PFSK-1 (cell line): ENCODE measurements around the gene SLC39A1.

Source experiments
- FOXP2 ChIP-seq: optimal IDR thresholded peaks from 2 replicates; pipeline ENCODE3; 2011; ENCODE audit warnings: borderline replicate concordance, control low read depth, inconsistent platforms; ENCODE audit not compliant: insufficient read depth; ENCODE audit errors: extremely low read length, extremely low read depth
- POLR2AphosphoS5 ChIP-seq: IDR thresholded peaks from 2 replicates; pipeline ENCODE4 v1.6.1; 2012; ENCODE audit warnings: low read depth, mild to moderate bottlenecking, control low read depth, low read length, moderate library complexity
- SIN3A ChIP-seq: IDR thresholded peaks from 2 replicates; pipeline ENCODE4 v1.6.1; 2012; ENCODE audit warnings: mild to moderate bottlenecking, low read length, moderate library complexity, borderline replicate concordance; ENCODE audit not compliant: insufficient read depth
- TAF1 ChIP-seq: IDR thresholded peaks from 2 replicates; pipeline ENCODE4 v1.6.1; 2012; ENCODE audit warnings: low read length, control low read depth, borderline replicate concordance; ENCODE audit not compliant: insufficient read depth
- TF ChIP-seq, protein P1 (sequence below), 2 experiments: IDR thresholded peaks; 2 replicates each; pipeline versions ENCODE4 v1.6.1 to v1.8.0; 2011 to 2012; ENCODE audit warnings: low read depth in 2 of 2, low read length in 2 of 2, control low read depth in 1 of 2, inconsistent platforms in 1 of 2, mild to moderate bottlenecking in 1 of 2, moderate library complexity in 1 of 2; ENCODE audit not compliant: insufficient read depth in 1 of 2

SLC39A1 gene

GRCh38 chr1:153977250-153978240 is 14.2 kb upstream of the SLC39A1 start, which contains the start of gene JTB:
JTB (minus strand) TSS chr1:153977674; CDS start chr1:153977252, 422 bp downstream.
- TF ChIP-seq FOXP2 (no peak), TAF1 (peak; percentile 96), POLR2AphosphoS5 (peak; percentile 83), SIN3A (peak; percentile 55; the same call in 1 of the 2 replicates)
- TF ChIP-seq, protein P1, sequence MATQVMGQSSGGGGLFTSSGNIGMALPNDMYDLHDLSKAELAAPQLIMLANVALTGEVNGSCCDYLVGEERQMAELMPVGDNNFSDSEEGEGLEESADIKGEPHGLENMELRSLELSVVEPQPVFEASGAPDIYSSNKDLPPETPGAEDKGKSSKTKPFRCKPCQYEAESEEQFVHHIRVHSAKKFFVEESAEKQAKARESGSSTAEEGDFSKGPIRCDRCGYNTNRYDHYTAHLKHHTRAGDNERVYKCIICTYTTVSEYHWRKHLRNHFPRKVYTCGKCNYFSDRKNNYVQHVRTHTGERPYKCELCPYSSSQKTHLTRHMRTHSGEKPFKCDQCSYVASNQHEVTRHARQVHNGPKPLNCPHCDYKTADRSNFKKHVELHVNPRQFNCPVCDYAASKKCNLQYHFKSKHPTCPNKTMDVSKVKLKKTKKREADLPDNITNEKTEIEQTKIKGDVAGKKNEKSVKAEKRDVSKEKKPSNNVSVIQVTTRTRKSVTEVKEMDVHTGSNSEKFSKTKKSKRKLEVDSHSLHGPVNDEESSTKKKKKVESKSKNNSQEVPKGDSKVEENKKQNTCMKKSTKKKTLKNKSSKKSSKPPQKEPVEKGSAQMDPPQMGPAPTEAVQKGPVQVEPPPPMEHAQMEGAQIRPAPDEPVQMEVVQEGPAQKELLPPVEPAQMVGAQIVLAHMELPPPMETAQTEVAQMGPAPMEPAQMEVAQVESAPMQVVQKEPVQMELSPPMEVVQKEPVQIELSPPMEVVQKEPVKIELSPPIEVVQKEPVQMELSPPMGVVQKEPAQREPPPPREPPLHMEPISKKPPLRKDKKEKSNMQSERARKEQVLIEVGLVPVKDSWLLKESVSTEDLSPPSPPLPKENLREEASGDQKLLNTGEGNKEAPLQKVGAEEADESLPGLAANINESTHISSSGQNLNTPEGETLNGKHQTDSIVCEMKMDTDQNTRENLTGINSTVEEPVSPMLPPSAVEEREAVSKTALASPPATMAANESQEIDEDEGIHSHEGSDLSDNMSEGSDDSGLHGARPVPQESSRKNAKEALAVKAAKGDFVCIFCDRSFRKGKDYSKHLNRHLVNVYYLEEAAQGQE (IDR thresholded peaks at IDR 0.05; ENCODE audit: insufficient read depth in 1 of 2, low read depth in 2 of 2, low read length in 2 of 2) = 0 out of 4 replicates have a peak, but pooled peaks of 1 of the 2 experiments have one; percentile 9

DNA sequence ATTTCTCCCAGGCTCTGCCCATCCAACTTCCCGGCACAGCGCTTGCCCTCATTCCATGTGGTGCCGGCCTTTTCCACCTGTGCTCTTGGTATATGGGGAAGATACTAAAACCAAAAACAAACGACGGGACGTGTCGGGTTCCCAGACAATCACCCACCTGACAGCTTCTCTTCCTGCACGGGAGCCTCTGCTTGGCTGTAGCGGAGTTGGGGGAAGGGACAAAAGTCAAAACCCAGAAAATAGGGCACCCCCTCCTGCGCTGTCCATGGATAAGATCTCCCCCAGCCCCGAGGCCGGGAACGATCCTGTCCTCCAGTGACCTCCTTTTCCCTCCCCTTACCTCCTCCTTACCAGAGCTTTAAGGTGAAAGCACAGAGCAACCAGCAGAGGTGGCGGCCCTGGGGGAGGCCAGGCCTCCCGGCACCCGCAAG is 13.5 kb upstream of the SLC39A1 start:
- TF ChIP-seq TAF1 (no peak), POLR2AphosphoS5 (no peak), SIN3A (no peak), FOXP2 (no peak)
- TF ChIP-seq, protein P1 (IDR thresholded peaks at IDR 0.05; ENCODE audit: insufficient read depth in 1 of 2, low read depth in 2 of 2, low read length in 2 of 2) = no peak

GRCh38 chr1:153973525-153973924 is 10.2 kb upstream of the SLC39A1 start:
- TF ChIP-seq TAF1 (no peak), FOXP2 (no peak), SIN3A (no peak), POLR2AphosphoS5 (no peak)
- TF ChIP-seq, protein P1 (IDR thresholded peaks at IDR 0.05; ENCODE audit: insufficient read depth in 1 of 2, low read depth in 2 of 2, low read length in 2 of 2) = no peak

- TF ChIP-seq POLR2AphosphoS5 (peak; percentile 50; the same call in 1 of the 2 replicates), SIN3A (no peak), TAF1 (no peak), FOXP2 (no peak)
- TF ChIP-seq, protein P1 (IDR thresholded peaks at IDR 0.05; ENCODE audit: insufficient read depth in 1 of 2, low read depth in 2 of 2, low read length in 2 of 2) = no peak
Observed at GRCh38 chr1:153973071-153973470, 9.7 kb upstream of the SLC39A1 start.
